ENCODE data around the gene ASB6. TPM values are rescaled to one million over a fixed set of nuclear protein-coding genes. Genes with fewer than 3 reads are reported as not detected.

Gene ASB6
- total RNA-seq, 1 experiment from 2014 or later = 21.0 TPM

DNA sequence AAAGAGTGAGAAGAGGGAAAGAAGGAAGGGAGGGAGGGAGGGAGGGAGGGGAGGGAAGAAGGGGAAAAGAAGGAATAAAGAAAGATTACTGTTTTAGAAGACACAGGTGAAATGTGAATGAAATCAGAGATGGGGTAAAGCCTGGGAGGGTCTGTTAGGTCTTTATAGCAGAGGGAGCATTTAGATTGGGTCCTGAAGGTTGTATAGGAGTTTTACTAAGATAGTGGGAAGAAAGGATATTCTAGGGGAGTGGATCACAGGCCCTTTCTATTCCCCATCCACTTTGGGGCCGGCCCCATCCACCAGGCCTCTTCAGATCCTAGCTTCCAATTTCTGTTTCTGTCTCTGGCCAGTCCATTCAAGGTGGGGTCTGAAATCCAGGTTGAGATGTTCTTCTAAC lies 56.6 kb downstream of the ASB6 start:
- no peak overlapping the region for H3K18ac ChIP-seq (ENCODE audit: insufficient read length, low read depth, low read length)

More for the DNA sequence above, 56.6 kb downstream of the ASB6 start:
- Histone ChIP-seq H4K91ac (ENCODE audit: insufficient read length, low read depth, low read length) (no peak overlapping the region), H3K4me1 (ENCODE audit: insufficient read depth, low read length) (no peaks in the 10 kb centered on the region), H3K27ac (ENCODE audit: insufficient read length, low read depth, low read length) (no peak overlapping the region), H2BK20ac (ENCODE audit: low read depth, low read length, poor library complexity, severe bottlenecking) (no peak overlapping the region), H4K20me1 (ENCODE audit: control insufficient read depth, insufficient read depth, insufficient read length) (no peaks in the 10 kb centered on the region), H3K79me2 (ENCODE audit: insufficient read depth, low read length) (no peaks in the 10 kb centered on the region), H3T11ph (ENCODE audit: low read length) (no peak overlapping the region), H2BK120ac (ENCODE audit: low read depth, low read length, poor library complexity, severe bottlenecking) (no peak overlapping the region), H2BK15ac (ENCODE audit: low read depth, low read length) (no peak overlapping the region), H4K5ac (ENCODE audit: insufficient read length, low read depth, low read length) (no peak overlapping the region), H3K23ac (ENCODE audit: insufficient read length, low read depth, low read length) (no peak overlapping the region), H3K79me1 (ENCODE audit: insufficient read depth, low read depth, low read length, poor library complexity, severe bottlenecking) (no peaks in the 10 kb centered on the region), H3K27me3 (ENCODE audit: insufficient read depth, low read length) (no peaks in the 10 kb centered on the region), H4K8ac (replicated peaks; ENCODE audit: insufficient read length, low read depth, low read length) (no peak overlapping the region), H3K9ac (ENCODE audit: extremely low read depth, insufficient read length, low read length) (no peak overlapping the region), H3K23me2 (ENCODE audit: insufficient read length, low read depth, low read length, poor library complexity, severe bottlenecking) (no peaks in the 10 kb centered on the region), H2BK5ac (ENCODE audit: insufficient read length, low read length) (no peak overlapping the region), H2AK5ac (ENCODE audit: insufficient read length, low read length) (no peak overlapping the region), H2BK12ac (ENCODE audit: insufficient read length, low read depth, low read length) (no peak overlapping the region), H3K56ac (ENCODE audit: insufficient read length, low read depth, low read length) (no peak overlapping the region), H2AFZ (ENCODE audit: low read length) (no peak overlapping the region), H3K4ac (ENCODE audit: low read depth, low read length) (no peak overlapping the region), H3K14ac (ENCODE audit: insufficient read depth, low read length) (no peak overlapping the region), H3K9me3 (ENCODE audit: control insufficient read depth, low read depth, low read length) (no peaks in the 10 kb centered on the region), H3K4me2 (ENCODE audit: insufficient read depth, insufficient read length, low read length) (no peak overlapping the region)
- Mint-ChIP-seq H3K36me3 (ENCODE audit: insufficient read depth in 1 of 3, low read depth in 3 of 3) (no peaks in the 10 kb centered on the region), H3K4me3 (no peak overlapping the region), H3K27me3 (ENCODE audit: low read depth) (peaks cover 38% of the 10 kb centered on the region), H3K9me3 (no peaks in the 10 kb centered on the region), H3K4me1 (peaks cover 31 to 46% of the 10 kb centered on the region in 2 experiments), H3K27ac (no peak overlapping the region)
- DNase-seq = no peak
- no CpG with 5 or more reads among the region's 1 CpG for WGBS (ENCODE audit: extremely low coverage, insufficient read length, low lambda C conversion rate)
- TF ChIP-seq, protein P1, sequence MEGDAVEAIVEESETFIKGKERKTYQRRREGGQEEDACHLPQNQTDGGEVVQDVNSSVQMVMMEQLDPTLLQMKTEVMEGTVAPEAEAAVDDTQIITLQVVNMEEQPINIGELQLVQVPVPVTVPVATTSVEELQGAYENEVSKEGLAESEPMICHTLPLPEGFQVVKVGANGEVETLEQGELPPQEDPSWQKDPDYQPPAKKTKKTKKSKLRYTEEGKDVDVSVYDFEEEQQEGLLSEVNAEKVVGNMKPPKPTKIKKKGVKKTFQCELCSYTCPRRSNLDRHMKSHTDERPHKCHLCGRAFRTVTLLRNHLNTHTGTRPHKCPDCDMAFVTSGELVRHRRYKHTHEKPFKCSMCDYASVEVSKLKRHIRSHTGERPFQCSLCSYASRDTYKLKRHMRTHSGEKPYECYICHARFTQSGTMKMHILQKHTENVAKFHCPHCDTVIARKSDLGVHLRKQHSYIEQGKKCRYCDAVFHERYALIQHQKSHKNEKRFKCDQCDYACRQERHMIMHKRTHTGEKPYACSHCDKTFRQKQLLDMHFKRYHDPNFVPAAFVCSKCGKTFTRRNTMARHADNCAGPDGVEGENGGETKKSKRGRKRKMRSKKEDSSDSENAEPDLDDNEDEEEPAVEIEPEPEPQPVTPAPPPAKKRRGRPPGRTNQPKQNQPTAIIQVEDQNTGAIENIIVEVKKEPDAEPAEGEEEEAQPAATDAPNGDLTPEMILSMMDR (conservative IDR thresholded peaks at IDR 0.05) = no peak

Other genes starting within 250 kb of the ASB6 start
- not detected in 2 replicates for gene C9orf50, start 21.1 kb downstream of the ASB6 start, total RNA-seq (2021)
- gene NTMT1, start 16.0 kb downstream of the ASB6 start, total RNA-seq (2021) = 57.9 and 63.3 TPM in 2 replicates
- gene PRRX2, start 23.5 kb upstream of the ASB6 start, total RNA-seq (2021) = 3.9 and 4.2 TPM in 2 replicates
- 1.6 and 2.4 TPM in 2 replicates for gene PTGES, start 110.9 kb upstream of the ASB6 start, total RNA-seq (2021)
- 18.1 and 18.7 TPM in 2 replicates for gene TOR1B, start 161.0 kb upstream of the ASB6 start, total RNA-seq (2021)
- 57.0 and 60.1 TPM in 2 replicates for gene TOR1A, start 182.0 kb upstream of the ASB6 start, total RNA-seq (2021)
- gene C9orf78, start 193.1 kb upstream of the ASB6 start, total RNA-seq (2021) = 37.5 and 43.6 TPM in 2 replicates
- 17.3 and 20.9 TPM in 2 replicates for gene USP20, start 193.3 kb upstream of the ASB6 start, total RNA-seq (2021)

Data from H9 (cell line).